ENCODE data around the gene GOLGA6L2.
"Not testable (repeated sequence)": the region's sequence is repeated elsewhere in the genome, so short reads cannot be mapped to it uniquely, and the experiment has no call there.

The GOLGA6L2 gene

GRCh38 chr15:23420806-23421575 is 26.1 kb downstream of the GOLGA6L2 start:
- no peaks in the 10 kb centered on the region for H3K27me3 Mint-ChIP-seq
- H3K4me1 Mint-ChIP-seq (ENCODE audit: low read depth in 2 of 2), result no peaks in the 10 kb centered on the region
- H3K27ac Mint-ChIP-seq, result no peak overlapping the region
- ATAC-seq (replicated peaks), result no peak
- H3K4me3 Mint-ChIP-seq, result no peak overlapping the region
- no peak for DNase-seq
- H3K36me3 Mint-ChIP-seq (ENCODE audit: insufficient read depth), result no peaks in the 10 kb centered on the region
- peaks cover 0 to 3% of the 10 kb centered on the region in 2 donors for H3K9me3 Mint-ChIP-seq

GRCh38 chr15:23416349-23417276 is 30.4 kb downstream of the GOLGA6L2 start:
- H3K4me1 Mint-ChIP-seq (ENCODE audit: low read depth in 2 of 2), result no peaks in the 10 kb centered on the region
- DNase-seq, result no peak
- no peaks in the 10 kb centered on the region for H3K36me3 Mint-ChIP-seq (ENCODE audit: insufficient read depth)
- H3K4me3 Mint-ChIP-seq, result no peak overlapping the region
- peaks cover 0 to 3% of the 10 kb centered on the region in 2 donors for H3K9me3 Mint-ChIP-seq
- no peaks in the 10 kb centered on the region for H3K27me3 Mint-ChIP-seq
- H3K27ac Mint-ChIP-seq, result no peak overlapping the region
- ATAC-seq (replicated peaks), result no peak

GRCh38 chr15:23415866-23416265 is 31.2 kb downstream of the GOLGA6L2 start:
- not testable (repeated sequence) for H3K9me3 Mint-ChIP-seq; H3K27me3 Mint-ChIP-seq; ATAC-seq (replicated peaks)

GRCh38 chr15:23415321-23415865 is 31.6 kb downstream of the GOLGA6L2 start:
- DNase-seq, result no peak
- peaks cover 0 to 3% of the 10 kb centered on the region in 2 donors for H3K9me3 Mint-ChIP-seq
- no peak for ATAC-seq (replicated peaks)
- H3K36me3 Mint-ChIP-seq (ENCODE audit: insufficient read depth), result no peaks in the 10 kb centered on the region
- no peaks in the 10 kb centered on the region for H3K4me1 Mint-ChIP-seq (ENCODE audit: low read depth in 2 of 2)
- H3K4me3 Mint-ChIP-seq, result no peak overlapping the region
- no peaks in the 10 kb centered on the region for H3K27me3 Mint-ChIP-seq
- H3K27ac Mint-ChIP-seq, result no peak overlapping the region

More at GRCh38 chr15:23415866-23416265, 31.2 kb downstream of the GOLGA6L2 start:
- not testable (repeated sequence) for H3K36me3 Mint-ChIP-seq (ENCODE audit: insufficient read depth); H3K4me1 Mint-ChIP-seq (ENCODE audit: low read depth in 2 of 2); H3K27ac Mint-ChIP-seq; DNase-seq; H3K4me3 Mint-ChIP-seq

GRCh38 chr15:23412881-23413600 is 34.0 kb downstream of the GOLGA6L2 start:
- H3K36me3 Mint-ChIP-seq (ENCODE audit: insufficient read depth); H3K4me3 Mint-ChIP-seq; H3K27ac Mint-ChIP-seq; H3K4me1 Mint-ChIP-seq (ENCODE audit: low read depth in 2 of 2); H3K27me3 Mint-ChIP-seq; ATAC-seq (replicated peaks); DNase-seq; H3K9me3 Mint-ChIP-seq: not testable (repeated sequence)

GRCh38 chr15:23411841-23412240 is 35.2 kb downstream of the GOLGA6L2 start:
- ATAC-seq (replicated peaks), result no peak
- no peaks in the 10 kb centered on the region for H3K36me3 Mint-ChIP-seq (ENCODE audit: insufficient read depth)
- H3K27ac Mint-ChIP-seq, result no peak overlapping the region

GRCh38 chr15:23403550-23403949 is 43.5 kb downstream of the GOLGA6L2 start:
- no peak for DNase-seq
- Mint-ChIP-seq H3K27ac (no peak overlapping the region), H3K9me3 (peaks cover 0 to 5% of the 10 kb centered on the region in 2 donors), H3K4me3 (no peak overlapping the region), H3K27me3 (peaks cover 0 to 6% of the 10 kb centered on the region in 2 donors), H3K36me3 (ENCODE audit: insufficient read depth) (no peaks in the 10 kb centered on the region), H3K4me1 (ENCODE audit: low read depth in 2 of 2) (no peaks in the 10 kb centered on the region)
- ATAC-seq (replicated peaks), result no peak

More at GRCh38 chr15:23411841-23412240, 35.2 kb downstream of the GOLGA6L2 start:
- Mint-ChIP-seq H3K4me3 (no peak overlapping the region), H3K27me3 (no peaks in the 10 kb centered on the region), H3K4me1 (ENCODE audit: low read depth in 2 of 2) (no peaks in the 10 kb centered on the region), H3K9me3 (no peaks in the 10 kb centered on the region)
- DNase-seq, result no peak

- Mint-ChIP-seq H3K27ac (no peak overlapping the region), H3K27me3 (peaks cover 0 to 6% of the 10 kb centered on the region in 2 donors), H3K4me1 (ENCODE audit: low read depth in 2 of 2) (no peaks in the 10 kb centered on the region), H3K9me3 (peaks cover 0 to 5% of the 10 kb centered on the region in 2 donors), H3K36me3 (ENCODE audit: insufficient read depth) (no peaks in the 10 kb centered on the region), H3K4me3 (no peak overlapping the region)
- DNase-seq (no peak), ATAC-seq (replicated peaks) (no peak)
Observed at GRCh38 chr15:23402544-23402943, 44.5 kb downstream of the GOLGA6L2 start.

GRCh38 chr15:23402140-23402539 is 44.9 kb downstream of the GOLGA6L2 start:
- ATAC-seq (replicated peaks), result no peak
- no peak overlapping the region for H3K27ac Mint-ChIP-seq
- no peak overlapping the region for H3K4me3 Mint-ChIP-seq

GRCh38 chr15:23401627-23402026 is 45.4 kb downstream of the GOLGA6L2 start:
- Mint-ChIP-seq H3K4me3 (no peak overlapping the region), H3K4me1 (ENCODE audit: low read depth in 2 of 2) (no peaks in the 10 kb centered on the region), H3K36me3 (ENCODE audit: insufficient read depth) (no peaks in the 10 kb centered on the region), H3K27ac (no peak overlapping the region), H3K9me3 (peaks cover 0 to 5% of the 10 kb centered on the region in 2 donors), H3K27me3 (peaks cover 0 to 6% of the 10 kb centered on the region in 2 donors)
- DNase-seq (no peak), ATAC-seq (replicated peaks) (no peak)

More at GRCh38 chr15:23402140-23402539, 44.9 kb downstream of the GOLGA6L2 start:
- no peaks in the 10 kb centered on the region for H3K36me3 Mint-ChIP-seq (ENCODE audit: insufficient read depth)
- no peak for DNase-seq
- H3K4me1 Mint-ChIP-seq (ENCODE audit: low read depth in 2 of 2), result no peaks in the 10 kb centered on the region
- peaks cover 0 to 6% of the 10 kb centered on the region in 2 donors for H3K27me3 Mint-ChIP-seq
- peaks cover 0 to 5% of the 10 kb centered on the region in 2 donors for H3K9me3 Mint-ChIP-seq

GRCh38 chr15:23399207-23399606 is 47.8 kb downstream of the GOLGA6L2 start:
- ATAC-seq (replicated peaks); H3K36me3 Mint-ChIP-seq (ENCODE audit: insufficient read depth); H3K4me1 Mint-ChIP-seq (ENCODE audit: low read depth in 2 of 2); H3K27ac Mint-ChIP-seq; H3K27me3 Mint-ChIP-seq; H3K4me3 Mint-ChIP-seq; DNase-seq; H3K9me3 Mint-ChIP-seq: not testable (repeated sequence)

GRCh38 chr15:23398357-23398756 is 48.7 kb downstream of the GOLGA6L2 start:
- ATAC-seq (replicated peaks); H3K9me3 Mint-ChIP-seq; H3K27me3 Mint-ChIP-seq; H3K4me1 Mint-ChIP-seq (ENCODE audit: low read depth in 2 of 2); DNase-seq; H3K4me3 Mint-ChIP-seq; H3K27ac Mint-ChIP-seq; H3K36me3 Mint-ChIP-seq (ENCODE audit: insufficient read depth): not testable (repeated sequence)

- Mint-ChIP-seq H3K36me3 (ENCODE audit: insufficient read depth) (no peaks in the 10 kb centered on the region), H3K4me1 (ENCODE audit: low read depth in 2 of 2) (no peaks in the 10 kb centered on the region), H3K27me3 (peaks cover 0 to 6% of the 10 kb centered on the region in 2 donors), H3K9me3 (no peaks in the 10 kb centered on the region), H3K4me3 (no peak overlapping the region), H3K27ac (no peak overlapping the region)
- ATAC-seq (replicated peaks) (no peak), DNase-seq (no peak)
Observed at GRCh38 chr15:23397779-23398178, 49.3 kb downstream of the GOLGA6L2 start.
